PC-3 (cell line): ENCODE data around the gene NFAT5. TPM values are rescaled to one million over a fixed set of nuclear protein-coding genes. Genes with fewer than 3 reads are reported as not detected.

Experiments used
- ATAC-seq: fragments of 200-7000 bp; cut with Tn5 transposase; 2 replicates; pipeline ENCODE4 v1.9.1; 2020; ENCODE audit warnings: mild to moderate bottlenecking, moderate library complexity
- BruUV-seq: library from RNA; stranded (reverse); fragments of 400-500 nt; replicated peaks from 2 replicates; lab custom pipeline; 2021; lab: Mats Ljungman, UMichigan
- CTCF ChIA-PET: fragments of 300-600 bp; sonication (Branson Sonifier 250); formaldehyde crosslinking; loops from one replicate; lab custom pipeline; 2022; ENCODE audit warnings: antibody characterized with exemption; lab: Charles Lee
- POLR2A ChIA-PET: fragments of 300-600 bp; sonication (Branson Sonifier 250); formaldehyde crosslinking; loops from one replicate; lab custom pipeline; 2022; ENCODE audit warnings: antibody characterized with exemption; ENCODE audit not compliant: unreplicated experiment; lab: Charles Lee
- DNase-seq: peaks from one replicate; pipeline ENCODE4 v3.0.0-alpha.2; 2015
- H2AFZ ChIP-seq: fragments of 300-600 bp; sonication (generic); 2 replicates; pipeline ENCODE4 v1.6.0; 2016; ENCODE audit warnings: antibody characterized with exemption, low read length
- H3F3A ChIP-seq: fragments of 300-600 bp; sonication (generic); one replicate; pipeline ENCODE4 v1.6.0; 2017; ENCODE audit warnings: antibody characterized with exemption, low read length, control low read depth, mild to moderate bottlenecking; ENCODE audit not compliant: unreplicated experiment
- H3K27ac ChIP-seq: fragments of 300-600 bp; sonication (generic); 2 replicates; pipeline ENCODE4 v1.5.1; 2016; ENCODE audit warnings: mild to moderate bottlenecking, low read length
- H3K27me3 ChIP-seq: fragments of 300-600 bp; sonication (generic); 2 replicates; pipeline ENCODE4 v1.6.1; 2016; ENCODE audit warnings: low read length, mixed read lengths
- H3K36me3 ChIP-seq: fragments of 300-600 bp; sonication (generic); 2 replicates; pipeline ENCODE4 v1.6.1; 2016; ENCODE audit warnings: low read depth, mixed run types, low read length, mixed read lengths
- H3K4me1 ChIP-seq: fragments of 300-600 bp; sonication (generic); 2 replicates; pipeline ENCODE4 v1.5.1; 2016; ENCODE audit warnings: low read length; ENCODE audit not compliant: insufficient read depth
- H3K4me2 ChIP-seq: fragments of 300-600 bp; sonication (generic); 2 replicates; pipeline ENCODE4 v1.6.0; 2016; ENCODE audit warnings: low read length
- H3K4me3 ChIP-seq: fragments of 300-600 bp; sonication (generic); 2 replicates; pipeline ENCODE4 v1.5.1; 2016; ENCODE audit warnings: mild to moderate bottlenecking, low read length, mixed read lengths
- H3K79me2 ChIP-seq: fragments of 300-600 bp; sonication (generic); 2 replicates; pipeline ENCODE4 v1.6.1; 2017; ENCODE audit warnings: low read length, mixed read lengths
- H3K9ac ChIP-seq: fragments of 300-600 bp; sonication (generic); 2 replicates; pipeline ENCODE4 v1.6.0; 2016; ENCODE audit warnings: mild to moderate bottlenecking, low read length
- H3K9me2 ChIP-seq: fragments of 300-600 bp; sonication (generic); replicated peaks from 2 replicates; pipeline ENCODE4 v1.6.1; 2016; ENCODE audit warnings: mixed run types, low read length, mixed read lengths
- H3K9me3 ChIP-seq: fragments of 300-600 bp; sonication (generic); 2 replicates; pipeline ENCODE4 v1.6.1; 2016; ENCODE audit warnings: low read length, mixed read lengths
- H4K20me1 ChIP-seq: fragments of 300-600 bp; sonication (generic); 2 replicates; pipeline ENCODE4 v1.6.1; 2016; ENCODE audit warnings: low read length, mixed read lengths
- CTCF ChIP-seq: fragments of 300-600 bp; sonication (generic); conservative IDR thresholded peaks from 2 replicates; pipeline ENCODE4 v1.5.1; 2017; ENCODE audit warnings: antibody characterized with exemption, low read depth, mild to moderate bottlenecking, low read length
- EZH2 ChIP-seq: fragments of 300-600 bp; sonication (generic); IDR thresholded peaks from one replicate; pipeline ENCODE4 v1.6.1; 2017; ENCODE audit warnings: antibody characterized with exemption, mild to moderate bottlenecking, low read length; ENCODE audit not compliant: unreplicated experiment
- EZH2phosphoT487 ChIP-seq: fragments of 300-600 bp; sonication (generic); IDR thresholded peaks from 2 replicates; pipeline ENCODE4 v1.6.1; 2018; ENCODE audit warnings: mild to moderate bottlenecking, antibody characterized with exemption, low read length, borderline replicate concordance
- intact Hi-C: fragments of 100-400 bp; cut with micrococcal nuclease; formaldehyde crosslinking; loops from 2 replicates; pipeline ENCODE4 v1.9.0; 2023
- total RNA-seq: library from RNA; depleted of rRNA; stranded (reverse); fragments of >200 nt; gene quantifications from 2 replicates; pipeline ENCODE4 v1.2.3, GENCODE V29; 2014

The NFAT5 gene
- total RNA-seq, 1 experiment from 2014 or later, result 11.4 TPM

DNA sequence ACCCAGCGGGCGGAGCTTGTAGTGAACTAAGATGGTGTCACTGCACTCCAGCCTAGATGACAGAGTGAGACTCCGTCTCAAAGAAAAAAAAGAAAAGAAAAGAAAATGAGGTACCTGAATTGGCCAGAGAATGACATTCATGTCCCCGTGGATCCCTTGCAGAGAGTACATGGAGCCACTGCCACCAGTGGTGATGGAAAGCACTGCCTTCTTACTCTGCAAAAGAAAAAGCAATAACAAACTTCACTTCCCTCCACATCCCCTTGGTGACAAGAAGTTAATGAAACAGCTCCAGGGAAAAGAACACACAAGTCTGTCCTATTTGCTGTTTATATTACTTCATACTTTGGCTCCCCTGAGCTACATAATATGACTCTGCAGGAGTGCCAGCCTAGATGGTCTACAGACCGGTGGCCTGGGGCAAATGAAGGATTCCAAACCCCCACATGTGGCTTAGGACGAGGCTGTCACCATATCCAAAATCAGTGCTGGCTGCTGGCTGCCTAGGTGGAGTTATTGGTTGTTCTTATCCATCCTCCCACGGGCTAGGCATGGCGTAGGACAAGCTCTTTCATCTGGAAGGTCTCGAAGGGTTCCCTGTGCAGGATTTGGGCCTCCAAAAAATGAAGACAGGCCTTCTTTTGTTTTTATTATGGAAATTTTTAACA lies 147.3 kb downstream of the NFAT5 start:
- H3K79me2 ChIP-seq, result no peaks in the 10 kb centered on the region
- H3K4me2 ChIP-seq, result no peak overlapping the region
- POLR2A ChIA-PET, result no interaction called here
- H3K4me3 ChIP-seq, result no peak overlapping the region
- DNase-seq (no peak), ATAC-seq (0 out of 2 replicates have a peak, but pooled peaks have one; percentile 22)
- no TSS peak for BruUV-seq
- H3K9ac ChIP-seq, result no peak overlapping the region
- no peaks in the 10 kb centered on the region for H3K9me3 ChIP-seq
- H2AFZ ChIP-seq, result no peak overlapping the region
- TF ChIP-seq CTCF (no peak), EZH2 (no peak), EZH2phosphoT487 (no peak)
- no peaks in the 10 kb centered on the region for H4K20me1 ChIP-seq
- no peak overlapping the region for H3K27ac ChIP-seq
- H3F3A ChIP-seq, result no peaks in the 10 kb centered on the region
- peaks cover 27% of the 10 kb centered on the region; the same call in 1 of the 2 replicates for H3K36me3 ChIP-seq
- H3K9me2 ChIP-seq, result no peaks in the 10 kb centered on the region
- H3K27me3 ChIP-seq, result no peaks in the 10 kb centered on the region
- intact Hi-C loops, result no loop called here
- H3K4me1 ChIP-seq, result no peaks in the 10 kb centered on the region
- CTCF ChIA-PET, result no interaction called here

- no peak overlapping the region for H3K27ac ChIP-seq
- no peaks in the 10 kb centered on the region for H3K9me2 ChIP-seq
- intact Hi-C loops, result no loop called here
- H3K4me3 ChIP-seq, result no peak overlapping the region
- DNase-seq (no peak), ATAC-seq (no peak)
- H3K9me3 ChIP-seq, result no peaks in the 10 kb centered on the region
- TF ChIP-seq EZH2 (no peak), CTCF (no peak), EZH2phosphoT487 (no peak)
- ChIA-PET POLR2A (no interaction called here), CTCF (no interaction called here)
- H3K36me3 ChIP-seq, result peaks cover 26% of the 10 kb centered on the region
- no peak overlapping the region for H3K9ac ChIP-seq
- no peaks in the 10 kb centered on the region for H4K20me1 ChIP-seq
- H3K79me2 ChIP-seq, result peaks cover 21% of the 10 kb centered on the region
- no peaks in the 10 kb centered on the region for H3K27me3 ChIP-seq
- H2AFZ ChIP-seq, result no peak overlapping the region
- H3K4me1 ChIP-seq, result no peaks in the 10 kb centered on the region
- no TSS peak for BruUV-seq
- no peak overlapping the region for H3K4me2 ChIP-seq
- H3F3A ChIP-seq, result no peaks in the 10 kb centered on the region
These were observed 151.3 kb downstream of the NFAT5 start for GRCh38 chr16:69717066-69717465.

- no peaks in the 10 kb centered on the region for H3K27me3 ChIP-seq
- H3K27ac ChIP-seq, result no peak overlapping the region
- ChIA-PET CTCF (no interaction called here), POLR2A (no interaction called here)
- no peaks in the 10 kb centered on the region for H3K9me3 ChIP-seq
- H3K4me2 ChIP-seq, result no peak overlapping the region
- BruUV-seq, result no TSS peak
- no peaks in the 10 kb centered on the region for H3K9me2 ChIP-seq
- no peak overlapping the region for H2AFZ ChIP-seq
- no peaks in the 10 kb centered on the region for H4K20me1 ChIP-seq
- no peak overlapping the region for H3K9ac ChIP-seq
- H3K4me3 ChIP-seq, result no peak overlapping the region
- no peaks in the 10 kb centered on the region for H3F3A ChIP-seq
- ATAC-seq (no peak), DNase-seq (no peak)
- H3K36me3 ChIP-seq, result peaks cover 16% of the 10 kb centered on the region
- peaks cover 32% of the 10 kb centered on the region for H3K79me2 ChIP-seq
- intact Hi-C loops, result no loop called here
- TF ChIP-seq EZH2 (no peak), EZH2phosphoT487 (no peak), CTCF (no peak)
- no peaks in the 10 kb centered on the region for H3K4me1 ChIP-seq
These were observed 152.5 kb downstream of the NFAT5 start for GRCh38 chr16:69718111-69718764.
